HG02623 (cell line): ENCODE data around the gene MBOAT1.
A peak's percentile ranks its signal among the peaks of the same experiment; 100 is the strongest.
"Not testable (repeated sequence)": the region's sequence is repeated elsewhere in the genome, so short reads cannot be mapped to it uniquely, and the experiment has no call there.

Experiments used
- ATAC-seq: cut with Tn5 transposase; IDR thresholded peaks from one replicate; pipeline ENCODE4 v1.9.1; 2021; ENCODE audit warnings: moderate library complexity; ENCODE audit not compliant: unreplicated experiment

Gene MBOAT1

GRCh38 chr6:20212392-20213111, at the start of gene MBOAT1:
Gene MBOAT1 (minus strand): TSS chr6:20212469. CDS start chr6:20212234, 235 bp downstream.
- ATAC-seq, result peak; percentile 81

- no peak for ATAC-seq
Observed at GRCh38 chr6:20261685-20262084, 49.4 kb upstream of the MBOAT1 start.

DNA sequence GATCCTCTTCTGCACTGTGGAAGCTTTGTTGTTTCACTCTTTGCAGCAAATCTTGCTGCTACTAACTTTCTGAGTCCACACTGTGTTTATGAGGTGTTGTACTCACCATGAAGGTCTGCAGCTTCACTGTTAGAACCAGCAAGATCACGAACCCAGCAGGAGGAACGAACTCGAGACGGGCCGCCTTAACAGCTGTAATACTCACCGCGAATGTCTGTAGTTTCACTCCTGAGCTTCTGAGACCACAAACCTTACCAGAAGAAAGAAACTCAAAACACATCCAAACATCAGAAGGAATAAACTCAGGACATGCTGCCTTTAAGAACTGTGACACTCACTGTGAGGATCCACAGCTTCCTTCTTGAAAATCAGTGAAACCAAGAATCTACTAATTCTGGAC, 48.1 kb upstream of the MBOAT1 start:
- ATAC-seq, result no peak

DNA sequence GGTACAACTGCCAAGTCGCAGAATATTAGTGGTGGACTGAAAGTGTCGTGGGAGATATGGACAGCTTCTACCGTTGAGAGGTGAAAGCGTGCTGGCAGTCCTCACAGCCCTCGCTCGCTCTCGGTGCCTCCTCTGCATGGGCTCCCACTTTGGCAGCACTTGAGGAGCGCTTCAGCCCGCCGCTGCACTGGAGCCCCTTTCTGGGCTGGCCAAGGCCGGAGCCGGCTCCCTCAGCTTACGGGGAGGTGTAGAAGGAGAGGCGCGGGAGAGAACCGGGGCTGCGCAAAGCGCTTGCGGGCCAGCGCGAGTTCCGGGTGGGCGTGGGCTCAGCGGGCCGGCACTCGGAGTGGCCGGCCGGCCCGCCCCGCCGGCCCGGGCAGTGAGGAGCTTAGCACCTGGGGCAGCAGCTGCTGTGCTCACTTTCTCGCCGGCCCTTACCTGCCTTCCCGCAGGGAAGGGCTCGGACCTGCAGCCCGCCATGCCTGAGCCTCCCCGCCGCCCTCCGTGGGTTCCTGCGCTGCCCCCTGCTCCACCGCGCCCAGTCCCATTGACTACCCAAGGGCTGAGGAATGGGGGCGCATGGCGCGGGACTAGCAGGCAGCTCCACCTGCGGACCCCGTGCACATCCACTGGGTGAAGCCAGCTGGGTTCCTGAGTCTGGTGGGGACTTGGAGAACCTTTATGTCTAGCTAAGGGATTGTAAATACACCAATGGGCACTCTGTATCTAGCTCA, 47.2 kb upstream of the MBOAT1 start:
- no peak for ATAC-seq

GRCh38 chr6:20255428-20255827, 43.2 kb upstream of the MBOAT1 start:
- no peak for ATAC-seq

GRCh38 chr6:20254295-20254694, 42.0 kb upstream of the MBOAT1 start:
- ATAC-seq, result no peak

GRCh38 chr6:20253021-20253420, 40.8 kb upstream of the MBOAT1 start:
- no peak for ATAC-seq

DNA sequence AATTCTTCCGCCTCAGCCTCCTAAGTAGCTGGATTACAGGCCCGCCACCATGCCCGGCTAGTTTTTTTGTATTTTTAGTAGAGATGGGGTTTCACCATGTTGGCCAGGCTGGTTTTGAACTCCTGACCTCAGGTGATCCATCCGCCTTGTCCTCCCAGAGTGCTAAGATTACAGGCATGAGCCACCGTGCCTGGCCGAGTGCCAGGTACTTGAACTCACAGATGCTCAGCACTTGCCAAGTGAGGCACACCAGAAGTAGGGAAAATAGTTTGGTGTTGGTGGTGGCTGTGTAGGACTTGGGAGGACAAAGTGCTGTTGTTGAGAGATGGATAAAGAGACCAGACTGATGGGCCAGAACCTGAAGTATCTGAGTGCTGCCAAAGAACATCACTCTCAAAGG, 40.0 kb upstream of the MBOAT1 start:
- ATAC-seq, result no peak

GRCh38 chr6:20251525-20251924, 39.3 kb upstream of the MBOAT1 start:
- ATAC-seq, result no peak

GRCh38 chr6:20246125-20246524, 33.9 kb upstream of the MBOAT1 start:
- no peak for ATAC-seq

DNA sequence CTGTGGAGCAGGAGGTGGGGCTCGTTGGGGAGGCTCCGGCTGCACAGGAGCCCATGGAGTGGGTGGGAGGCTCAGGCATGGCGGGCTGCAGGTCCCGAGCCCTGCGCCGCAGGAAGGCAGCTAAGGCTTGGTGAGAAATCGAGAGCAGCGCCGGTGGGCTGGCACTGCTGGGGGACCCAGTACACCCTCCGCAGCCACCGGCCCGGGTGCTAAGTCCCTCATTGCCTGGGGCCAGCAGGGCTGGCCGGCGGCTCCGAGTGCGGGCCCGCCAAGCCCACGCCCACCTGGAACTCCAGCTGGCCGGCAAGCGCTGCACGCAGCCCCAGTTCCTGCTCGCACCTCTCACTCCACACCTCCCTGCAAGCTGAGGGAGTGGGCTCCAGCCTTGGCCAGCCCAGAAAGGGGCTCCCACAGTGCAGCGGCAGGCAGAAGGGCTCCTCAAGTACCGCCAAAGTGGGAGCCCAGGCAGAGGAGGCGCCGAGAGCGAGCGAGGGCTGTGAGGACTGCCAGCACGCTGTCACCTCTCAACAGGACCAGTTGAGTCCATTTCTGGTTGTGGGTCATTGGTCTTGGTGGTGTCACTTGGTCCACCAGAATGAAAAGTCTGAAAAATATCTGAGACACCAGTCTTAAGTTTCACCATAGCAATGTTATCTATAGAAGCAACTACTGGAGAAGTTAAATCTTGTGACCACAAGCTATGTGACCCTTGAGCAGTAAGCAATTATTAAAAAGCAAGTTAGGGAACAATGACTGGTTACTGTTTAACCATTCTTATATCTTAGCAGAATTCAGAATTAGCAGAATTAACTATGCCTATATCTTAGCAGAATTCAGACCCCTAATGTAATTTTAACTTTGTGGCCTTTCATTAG, 32.8 kb upstream of the MBOAT1 start:
- ATAC-seq, result not testable (repeated sequence)

DNA sequence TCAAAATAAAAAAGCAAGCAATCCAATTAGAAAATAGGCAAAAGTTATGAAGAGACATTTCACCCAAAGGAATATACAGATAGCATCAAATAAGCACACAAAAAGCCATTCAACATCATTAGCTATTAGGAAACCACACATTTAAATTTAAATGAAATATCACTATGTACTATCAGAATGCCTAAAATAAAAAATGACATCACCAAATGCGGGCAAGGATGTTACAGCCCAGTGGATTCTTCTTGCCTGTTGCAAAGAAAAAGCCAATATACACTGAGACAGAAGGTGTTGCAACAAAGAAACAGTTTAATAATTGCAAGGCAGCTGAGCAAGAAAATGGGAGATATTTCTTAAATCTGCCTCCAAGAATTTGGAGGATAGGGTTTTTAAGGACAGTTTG, 31.0 kb upstream of the MBOAT1 start:
- ATAC-seq, result no peak

- ATAC-seq, result no peak
Observed at GRCh38 chr6:20242397-20242796, 30.1 kb upstream of the MBOAT1 start.

DNA sequence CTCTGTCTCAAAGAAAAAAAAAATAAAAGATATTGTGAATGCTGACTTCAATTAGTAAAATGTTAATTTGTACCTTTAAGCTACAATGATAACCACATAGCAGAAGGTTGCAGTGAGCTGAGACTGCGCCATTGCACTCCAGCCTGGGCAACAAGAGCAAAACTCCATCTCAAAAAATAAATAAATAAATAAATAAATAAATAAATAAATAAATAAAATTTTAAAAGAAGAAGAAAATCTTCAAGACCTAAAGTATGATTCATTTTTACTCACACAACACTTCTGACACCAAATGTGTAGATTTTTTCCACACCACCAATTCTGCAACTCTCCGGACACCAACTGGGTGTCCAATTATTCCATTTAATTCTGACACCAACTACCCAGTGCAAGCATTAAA, 28.8 kb upstream of the MBOAT1 start:
- no peak for ATAC-seq

- ATAC-seq, result no peak
Observed at GRCh38 chr6:20238688-20239587, 26.7 kb upstream of the MBOAT1 start.

- ATAC-seq, result no peak
Observed at GRCh38 chr6:20237677-20238460, 25.6 kb upstream of the MBOAT1 start.

DNA sequence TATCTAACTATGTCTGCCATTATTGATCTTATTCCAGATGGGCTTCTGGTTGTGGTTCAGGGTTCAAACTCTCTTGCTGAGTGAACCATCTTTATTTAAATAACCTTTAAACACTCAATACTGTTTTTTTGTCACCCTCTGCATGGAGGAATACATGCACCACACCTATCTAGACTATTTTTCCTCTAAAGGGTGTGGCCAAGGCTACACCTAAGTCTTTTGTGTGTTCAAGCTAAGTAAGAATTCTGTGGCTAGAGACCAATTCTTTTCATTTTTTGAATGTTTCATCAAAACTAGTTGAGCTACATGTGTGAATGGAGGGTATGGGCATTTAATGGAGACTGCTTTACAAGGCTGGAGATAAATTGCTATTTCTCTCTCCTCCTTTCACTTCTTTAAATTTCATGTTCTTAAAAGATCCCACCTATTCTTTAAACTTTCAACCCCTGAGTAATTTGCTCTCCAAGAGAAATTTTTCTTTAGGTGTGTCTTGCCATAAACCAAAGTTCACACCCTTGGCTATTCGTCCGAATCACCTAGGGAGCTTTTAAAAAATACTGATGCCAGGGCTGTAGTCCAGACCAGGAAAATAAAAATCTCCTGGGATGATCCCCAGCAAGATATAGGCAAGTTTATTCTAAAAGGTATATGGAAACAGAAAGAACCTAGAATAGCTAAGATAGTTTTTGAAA, 24.8 kb upstream of the MBOAT1 start:
- no peak for ATAC-seq

DNA sequence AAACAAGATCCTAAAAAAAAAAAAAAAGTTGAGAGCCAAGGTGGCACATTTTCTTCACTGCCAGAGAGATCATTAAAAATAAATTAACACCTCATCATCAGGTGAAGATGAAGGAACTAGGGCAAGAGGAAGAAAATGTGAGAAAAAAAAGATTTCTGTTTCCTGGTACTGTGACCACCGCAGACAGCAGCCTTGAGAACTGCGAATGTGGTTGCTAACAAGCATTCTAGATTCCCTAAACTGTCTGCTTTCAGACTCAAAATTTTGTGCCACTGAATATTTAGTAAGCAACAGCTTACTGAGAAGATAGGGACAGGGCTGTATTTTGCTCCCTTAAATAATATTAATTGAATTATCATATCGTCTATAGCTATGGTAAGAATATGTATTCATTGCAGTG, 24.1 kb upstream of the MBOAT1 start:
- ATAC-seq, result no peak

GRCh38 chr6:20235041-20235440, 22.8 kb upstream of the MBOAT1 start:
- no peak for ATAC-seq
